Keratinocyte (primary cell): ENCODE results near the gene PID1. TPM values are rescaled to one million over a fixed set of nuclear protein-coding genes. Genes with fewer than 3 reads are reported as not detected.

Experiments used
- DNase-seq: peaks from one replicate; pipeline ENCODE4 v3.0.0-alpha.2; 2011; ENCODE audit warnings: low read depth, missing footprints, low spot score
- FAIRE-seq: peaks from 2 replicates; lab custom pipeline; 2011; peaks lifted over from hg19 to GRCh38; lab: Jason Lieb, UNC
- H2AFZ ChIP-seq: 2 replicates; pipeline ENCODE4 v1.6.0; 2012; ENCODE audit warnings: low read length, control low read depth, inconsistent platforms; ENCODE audit not compliant: control insufficient read depth
- H3K27ac ChIP-seq: 2 replicates; pipeline ENCODE4 v1.5.1; 2011; ENCODE audit warnings: low read length; ENCODE audit not compliant: control insufficient read depth, insufficient read depth
- H3K27me3 ChIP-seq: 3 replicates; pipeline ENCODE4 v1.6.0; 2011; ENCODE audit warnings: low read length; ENCODE audit not compliant: control insufficient read depth, insufficient read depth; ENCODE audit errors: extremely low read depth
- H3K36me3 ChIP-seq, 2 experiments: 2 replicates in 1 of 2; 3 replicates in 1 of 2; pipeline ENCODE4 v1.5.1; 2011; ENCODE audit warnings: low read length in 2 of 2, mild to moderate bottlenecking in 1 of 2; ENCODE audit not compliant: control insufficient read depth in 2 of 2, insufficient read depth in 2 of 2; ENCODE audit errors: extremely low read depth in 1 of 2
- H3K4me1 ChIP-seq: 3 replicates; pipeline ENCODE4 v1.5.1; 2011; ENCODE audit warnings: low read length; ENCODE audit not compliant: control insufficient read depth, insufficient read depth; ENCODE audit errors: extremely low read depth
- H3K4me2 ChIP-seq: 3 replicates; pipeline ENCODE4 v1.6.0; 2011; ENCODE audit warnings: low read depth, low read length; ENCODE audit not compliant: control insufficient read depth, insufficient read depth; ENCODE audit errors: extremely low read depth
- H3K4me3 ChIP-seq, 3 experiments: fragments of 200-600 bp in 1 of 3; sonication (generic) in 1 of 3; 2 replicates in 2 of 3; 3 replicates in 1 of 3; pipeline ENCODE4 v1.5.1; 2011 to 2016; ENCODE audit warnings: low read length in 3 of 3, mild to moderate bottlenecking in 3 of 3, control low read depth in 2 of 3, inconsistent platforms in 1 of 3, low read depth in 1 of 3, mixed read lengths in 1 of 3, mixed run types in 1 of 3, moderate library complexity in 1 of 3; ENCODE audit not compliant: control insufficient read depth in 2 of 3, insufficient read depth in 2 of 3; ENCODE audit errors: extremely low read depth in 1 of 3
- H3K79me2 ChIP-seq: 2 replicates; pipeline ENCODE4 v1.6.0; 2012; ENCODE audit warnings: low read length; ENCODE audit not compliant: control insufficient read depth, insufficient read depth
- H3K9ac ChIP-seq: 3 replicates; pipeline ENCODE4 v1.6.0; 2011; ENCODE audit warnings: low read length; ENCODE audit not compliant: control insufficient read depth, insufficient read depth; ENCODE audit errors: extremely low read depth
- H3K9me1 ChIP-seq: 3 replicates; pipeline ENCODE4 v1.6.0; 2011; ENCODE audit warnings: low read length; ENCODE audit not compliant: control insufficient read depth, insufficient read depth; ENCODE audit errors: extremely low read depth
- H3K9me3 ChIP-seq: 2 replicates; pipeline ENCODE4 v1.5.1; 2012; ENCODE audit warnings: low read depth, low read length; ENCODE audit not compliant: control insufficient read depth
- H4K20me1 ChIP-seq: 3 replicates; pipeline ENCODE4 v1.6.0; 2011; ENCODE audit warnings: low read length; ENCODE audit not compliant: control insufficient read depth, insufficient read depth; ENCODE audit errors: extremely low read depth
- EZH2 ChIP-seq: IDR thresholded peaks from one replicate; pipeline ENCODE4 v1.6.1; 2012; ENCODE audit warnings: inconsistent platforms, mild to moderate bottlenecking, low read length, moderate library complexity
- dilution Hi-C: fragments of 300-500 bp; cut with MboI; formaldehyde crosslinking; loops from one replicate; pipeline ENCODE4 v1.7.0; 2020; ENCODE audit warnings: low sequenced_read_pairs; ENCODE audit not compliant: extremely low pct_ligation_motif_present
- polyA plus RNA-seq, 5 experiments: library from polyadenylated mRNA; depleted of rRNA in 3 of 5; stranded (reverse) in 3 of 5; stranded (forward) in 1 of 5; unstranded in 1 of 5; fragments of >200 nt; gene quantifications; 1 replicate in 1 of 5; 2 replicates in 3 of 5; 3 replicates in 1 of 5; pipeline versions ENCODE4 v1.2.1 to v1.2.3, GENCODE V29; 2011 to 2012; ENCODE audit warnings: missing spikeins in 2 of 5, low read depth in 1 of 5, low replicate concordance in 1 of 5
- TF ChIP-seq, protein P1 (sequence below), 3 experiments: IDR thresholded peaks in 1 of 3; conservative IDR thresholded peaks in 1 of 3; optimal IDR thresholded peaks in 1 of 3; 2 replicates in 2 of 3; 3 replicates in 1 of 3; pipeline versions ENCODE3 to v1.5.1; 2011; ENCODE audit warnings: low read length in 3 of 3, mild to moderate bottlenecking in 3 of 3, moderate library complexity in 2 of 3, control low read depth in 1 of 3, inconsistent platforms in 1 of 3; ENCODE audit not compliant: insufficient read depth in 2 of 3; ENCODE audit errors: extremely low read depth in 1 of 3

PID1 gene
- polyA plus RNA-seq, 1 donor (not counting 4 experiments of a cell fraction or from before 2014, with no cell fraction given): 5.4 TPM

GRCh38 chr2:229059331-229060033 lies 211.6 kb downstream of the PID1 start:
- no peak overlapping the region for H2AFZ ChIP-seq

DNA sequence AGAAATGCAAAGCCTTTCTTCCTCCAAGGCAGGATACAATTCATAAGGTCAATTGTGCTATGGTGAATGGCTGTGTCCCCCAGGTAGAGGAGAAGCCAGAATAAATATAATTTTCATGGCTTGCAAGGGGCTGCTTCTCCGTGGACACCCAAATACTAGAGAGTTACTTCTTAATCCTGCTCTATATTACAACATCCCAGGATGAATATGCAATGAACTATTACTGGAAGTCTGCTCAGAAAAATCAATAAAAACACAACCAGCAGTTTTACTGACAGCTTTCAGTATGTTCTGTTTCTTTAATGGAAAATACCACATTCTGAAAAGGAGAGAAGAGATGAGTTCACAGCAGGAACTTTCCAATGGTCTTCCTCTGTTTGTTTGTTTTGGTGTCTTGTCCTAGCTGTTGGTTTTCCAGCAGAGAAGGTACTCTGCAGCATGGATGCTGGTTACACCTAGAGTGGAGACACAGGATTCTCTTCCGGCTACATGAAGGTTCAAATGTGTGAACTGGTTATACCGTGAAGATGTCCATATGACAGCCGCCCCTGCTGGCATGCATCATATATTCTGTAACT lies 213.0 kb downstream of the PID1 start:
- Histone ChIP-seq H3K36me3 (no peaks in the 10 kb centered on the region), H3K9me1 (no peaks in the 10 kb centered on the region), H4K20me1 (no peaks in the 10 kb centered on the region), H3K4me3 (no peak overlapping the region), H3K9ac (no peak overlapping the region), H3K79me2 (no peaks in the 10 kb centered on the region), H2AFZ (no peak overlapping the region), H3K27ac (no peak overlapping the region), H3K27me3 (no peaks in the 10 kb centered on the region), H3K4me2 (no peak overlapping the region), H3K4me1 (no peaks in the 10 kb centered on the region), H3K9me3 (no peaks in the 10 kb centered on the region)
- DNase-seq: no peak
- dilution Hi-C loops: no loop called here
- TF ChIP-seq, protein P1, sequence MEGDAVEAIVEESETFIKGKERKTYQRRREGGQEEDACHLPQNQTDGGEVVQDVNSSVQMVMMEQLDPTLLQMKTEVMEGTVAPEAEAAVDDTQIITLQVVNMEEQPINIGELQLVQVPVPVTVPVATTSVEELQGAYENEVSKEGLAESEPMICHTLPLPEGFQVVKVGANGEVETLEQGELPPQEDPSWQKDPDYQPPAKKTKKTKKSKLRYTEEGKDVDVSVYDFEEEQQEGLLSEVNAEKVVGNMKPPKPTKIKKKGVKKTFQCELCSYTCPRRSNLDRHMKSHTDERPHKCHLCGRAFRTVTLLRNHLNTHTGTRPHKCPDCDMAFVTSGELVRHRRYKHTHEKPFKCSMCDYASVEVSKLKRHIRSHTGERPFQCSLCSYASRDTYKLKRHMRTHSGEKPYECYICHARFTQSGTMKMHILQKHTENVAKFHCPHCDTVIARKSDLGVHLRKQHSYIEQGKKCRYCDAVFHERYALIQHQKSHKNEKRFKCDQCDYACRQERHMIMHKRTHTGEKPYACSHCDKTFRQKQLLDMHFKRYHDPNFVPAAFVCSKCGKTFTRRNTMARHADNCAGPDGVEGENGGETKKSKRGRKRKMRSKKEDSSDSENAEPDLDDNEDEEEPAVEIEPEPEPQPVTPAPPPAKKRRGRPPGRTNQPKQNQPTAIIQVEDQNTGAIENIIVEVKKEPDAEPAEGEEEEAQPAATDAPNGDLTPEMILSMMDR (optimal IDR thresholded peaks at IDR 0.05 in 1 of 3, IDR thresholded peaks at IDR 0.05 in 1 of 3, conservative IDR thresholded peaks at IDR 0.05 in 1 of 3; ENCODE audit: extremely low read depth in 1 of 3, insufficient read depth in 2 of 3, low read length in 3 of 3): no peak
- no peak for TF ChIP-seq EZH2
- no peak for FAIRE-seq

More at GRCh38 chr2:229059331-229060033, 211.6 kb downstream of the PID1 start:
- Histone ChIP-seq H3K4me3 (no peak overlapping the region), H3K4me2 (no peak overlapping the region), H3K9ac (no peak overlapping the region), H3K4me1 (no peaks in the 10 kb centered on the region), H3K9me1 (no peaks in the 10 kb centered on the region), H3K36me3 (no peaks in the 10 kb centered on the region), H3K27me3 (no peaks in the 10 kb centered on the region), H3K79me2 (no peaks in the 10 kb centered on the region), H4K20me1 (no peaks in the 10 kb centered on the region), H3K27ac (no peak overlapping the region), H3K9me3 (no peaks in the 10 kb centered on the region)
- DNase-seq (no peak), FAIRE-seq (no peak)
- no peak for TF ChIP-seq EZH2
- TF ChIP-seq, protein P1 (optimal IDR thresholded peaks at IDR 0.05 in 1 of 3, IDR thresholded peaks at IDR 0.05 in 1 of 3, conservative IDR thresholded peaks at IDR 0.05 in 1 of 3; ENCODE audit: extremely low read depth in 1 of 3, insufficient read depth in 2 of 3, low read length in 3 of 3): no peak
- dilution Hi-C loops: no loop called here
